ENCODE data around the gene GIMAP5.

DNA sequence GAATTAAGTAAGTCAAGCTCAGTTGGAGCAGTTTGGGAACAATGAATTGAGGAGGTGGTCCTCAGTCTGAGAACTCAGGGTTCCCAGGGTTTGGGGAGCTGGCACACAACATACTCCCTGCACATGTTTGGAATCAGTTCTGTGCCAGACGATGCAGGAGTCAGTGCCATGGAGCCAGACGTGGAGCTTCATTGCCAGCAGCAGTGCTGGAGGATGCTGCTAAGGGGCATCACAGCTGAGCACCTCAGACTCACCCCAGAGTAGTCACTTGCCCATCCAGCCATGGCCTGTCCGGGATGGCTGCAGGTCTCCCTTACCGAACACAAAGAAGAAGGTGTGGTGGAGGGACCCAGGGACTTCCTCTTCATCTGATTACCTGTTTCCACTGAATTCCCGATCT is 7.9 kb downstream of the GIMAP5 start:
- TF ChIP-seq, protein P1, sequence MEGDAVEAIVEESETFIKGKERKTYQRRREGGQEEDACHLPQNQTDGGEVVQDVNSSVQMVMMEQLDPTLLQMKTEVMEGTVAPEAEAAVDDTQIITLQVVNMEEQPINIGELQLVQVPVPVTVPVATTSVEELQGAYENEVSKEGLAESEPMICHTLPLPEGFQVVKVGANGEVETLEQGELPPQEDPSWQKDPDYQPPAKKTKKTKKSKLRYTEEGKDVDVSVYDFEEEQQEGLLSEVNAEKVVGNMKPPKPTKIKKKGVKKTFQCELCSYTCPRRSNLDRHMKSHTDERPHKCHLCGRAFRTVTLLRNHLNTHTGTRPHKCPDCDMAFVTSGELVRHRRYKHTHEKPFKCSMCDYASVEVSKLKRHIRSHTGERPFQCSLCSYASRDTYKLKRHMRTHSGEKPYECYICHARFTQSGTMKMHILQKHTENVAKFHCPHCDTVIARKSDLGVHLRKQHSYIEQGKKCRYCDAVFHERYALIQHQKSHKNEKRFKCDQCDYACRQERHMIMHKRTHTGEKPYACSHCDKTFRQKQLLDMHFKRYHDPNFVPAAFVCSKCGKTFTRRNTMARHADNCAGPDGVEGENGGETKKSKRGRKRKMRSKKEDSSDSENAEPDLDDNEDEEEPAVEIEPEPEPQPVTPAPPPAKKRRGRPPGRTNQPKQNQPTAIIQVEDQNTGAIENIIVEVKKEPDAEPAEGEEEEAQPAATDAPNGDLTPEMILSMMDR (IDR thresholded peaks at IDR 0.05 in 2 of 3, conservative IDR thresholded peaks at IDR 0.05 in 1 of 3; ENCODE audit: control insufficient read depth in 2 of 3, extremely low read depth in 1 of 3, insufficient read depth in 1 of 3, low read depth in 3 of 3, low read length in 3 of 3), result no peak
- no peak for TF ChIP-seq TARDBP (IDR thresholded peaks at IDR 0.05; ENCODE audit: borderline replicate concordance)
- TF ChIP-seq SMC3 (IDR thresholded peaks at IDR 0.05; ENCODE audit: borderline replicate concordance, low read length), result no peak
- TF ChIP-seq MXI1 (IDR thresholded peaks at IDR 0.05; ENCODE audit: low read depth, low read length), result no peak
- no peak for TF ChIP-seq EZH2 (IDR thresholded peaks at IDR 0.05; ENCODE audit: borderline replicate concordance, control insufficient read depth, low read depth, low read length)
- TF ChIP-seq NFYB (IDR thresholded peaks at IDR 0.05; ENCODE audit: insufficient read depth, low read depth, low read length), result no peak
- TF ChIP-seq, protein P2, sequence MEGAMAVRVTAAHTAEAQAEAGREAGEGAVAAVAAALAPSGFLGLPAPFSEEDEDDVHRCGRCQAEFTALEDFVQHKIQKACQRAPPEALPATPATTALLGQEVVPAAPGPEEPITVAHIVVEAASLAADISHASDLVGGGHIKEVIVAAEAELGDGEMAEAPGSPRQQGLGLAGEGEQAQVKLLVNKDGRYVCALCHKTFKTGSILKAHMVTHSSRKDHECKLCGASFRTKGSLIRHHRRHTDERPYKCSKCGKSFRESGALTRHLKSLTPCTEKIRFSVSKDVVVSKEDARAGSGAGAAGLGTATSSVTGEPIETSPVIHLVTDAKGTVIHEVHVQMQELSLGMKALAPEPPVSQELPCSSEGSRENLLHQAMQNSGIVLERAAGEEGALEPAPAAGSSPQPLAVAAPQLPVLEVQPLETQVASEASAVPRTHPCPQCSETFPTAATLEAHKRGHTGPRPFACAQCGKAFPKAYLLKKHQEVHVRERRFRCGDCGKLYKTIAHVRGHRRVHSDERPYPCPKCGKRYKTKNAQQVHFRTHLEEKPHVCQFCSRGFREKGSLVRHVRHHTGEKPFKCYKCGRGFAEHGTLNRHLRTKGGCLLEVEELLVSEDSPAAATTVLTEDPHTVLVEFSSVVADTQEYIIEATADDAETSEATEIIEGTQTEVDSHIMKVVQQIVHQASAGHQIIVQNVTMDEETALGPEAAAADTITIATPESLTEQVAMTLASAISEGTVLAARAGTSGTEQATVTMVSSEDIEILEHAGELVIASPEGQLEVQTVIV (IDR thresholded peaks at IDR 0.05; ENCODE audit: borderline replicate concordance, partially characterized antibody), result no peak
- TF ChIP-seq POLR2AphosphoS5 (IDR thresholded peaks at IDR 0.05; ENCODE audit: low read length), result no peak
- TF ChIP-seq BHLHE40 (IDR thresholded peaks at IDR 0.05; ENCODE audit: borderline replicate concordance in 1 of 2, low read depth in 2 of 2, low read length in 1 of 2), result no peak
- TF ChIP-seq, protein P3, sequence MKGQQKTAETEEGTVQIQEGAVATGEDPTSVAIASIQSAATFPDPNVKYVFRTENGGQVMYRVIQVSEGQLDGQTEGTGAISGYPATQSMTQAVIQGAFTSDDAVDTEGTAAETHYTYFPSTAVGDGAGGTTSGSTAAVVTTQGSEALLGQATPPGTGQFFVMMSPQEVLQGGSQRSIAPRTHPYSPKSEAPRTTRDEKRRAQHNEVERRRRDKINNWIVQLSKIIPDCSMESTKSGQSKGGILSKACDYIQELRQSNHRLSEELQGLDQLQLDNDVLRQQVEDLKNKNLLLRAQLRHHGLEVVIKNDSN (IDR thresholded peaks at IDR 0.05; ENCODE audit: borderline replicate concordance, extremely low read length, insufficient read depth, low read depth, low read length), result no peak
- no peak for TF ChIP-seq SMAD1 (IDR thresholded peaks at IDR 0.05; ENCODE audit: low read depth, partially characterized antibody)
